Lower leg skin (tissue), 3 donors: ENCODE measurements around the gene BPIFB3.

Experiments
- POLR2A ChIP-seq, 2 donors: fragments of 450-650 bp; IDR thresholded peaks; one replicate each; pipeline ENCODE4 v1.6.1; 2016 to 2017; ENCODE audit warnings: antibody characterized with exemption in 2 of 2, mild to moderate bottlenecking in 1 of 2, moderate library complexity in 1 of 2
- TF ChIP-seq, protein P1 (sequence below), 3 donors: fragments of 450-650 bp; IDR thresholded peaks; one replicate each; pipeline ENCODE4 v1.5.1; 2016; ENCODE audit warnings: antibody characterized with exemption in 3 of 3, mild to moderate bottlenecking in 3 of 3, moderate library complexity in 2 of 3

GRCh38 chr20:33034901-33035492 lies 18.7 kb upstream of the BPIFB3 start:
- TF ChIP-seq, protein P1, sequence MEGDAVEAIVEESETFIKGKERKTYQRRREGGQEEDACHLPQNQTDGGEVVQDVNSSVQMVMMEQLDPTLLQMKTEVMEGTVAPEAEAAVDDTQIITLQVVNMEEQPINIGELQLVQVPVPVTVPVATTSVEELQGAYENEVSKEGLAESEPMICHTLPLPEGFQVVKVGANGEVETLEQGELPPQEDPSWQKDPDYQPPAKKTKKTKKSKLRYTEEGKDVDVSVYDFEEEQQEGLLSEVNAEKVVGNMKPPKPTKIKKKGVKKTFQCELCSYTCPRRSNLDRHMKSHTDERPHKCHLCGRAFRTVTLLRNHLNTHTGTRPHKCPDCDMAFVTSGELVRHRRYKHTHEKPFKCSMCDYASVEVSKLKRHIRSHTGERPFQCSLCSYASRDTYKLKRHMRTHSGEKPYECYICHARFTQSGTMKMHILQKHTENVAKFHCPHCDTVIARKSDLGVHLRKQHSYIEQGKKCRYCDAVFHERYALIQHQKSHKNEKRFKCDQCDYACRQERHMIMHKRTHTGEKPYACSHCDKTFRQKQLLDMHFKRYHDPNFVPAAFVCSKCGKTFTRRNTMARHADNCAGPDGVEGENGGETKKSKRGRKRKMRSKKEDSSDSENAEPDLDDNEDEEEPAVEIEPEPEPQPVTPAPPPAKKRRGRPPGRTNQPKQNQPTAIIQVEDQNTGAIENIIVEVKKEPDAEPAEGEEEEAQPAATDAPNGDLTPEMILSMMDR (IDR thresholded peaks at IDR 0.05) = no peak
- no peak for TF ChIP-seq POLR2A (IDR thresholded peaks at IDR 0.05)
